Transverse colon (tissue), 3 donors: Measurements from ENCODE around the gene RPLP2.

Experiments
- EP300 ChIP-seq: sonication (generic); formaldehyde crosslinking; IDR thresholded peaks from one replicate; pipeline ENCODE4 v1.6.1; 2017; ENCODE audit warnings: antibody characterized with exemption, low read depth
- POLR2A ChIP-seq: fragments of 450-650 bp; IDR thresholded peaks from one replicate; pipeline ENCODE4 v1.6.1; 2016; ENCODE audit warnings: antibody characterized with exemption, mild to moderate bottlenecking, moderate library complexity
- POLR2AphosphoS5 ChIP-seq, 3 donors: sonication (generic); formaldehyde crosslinking; IDR thresholded peaks; one replicate each; pipeline ENCODE4 v1.6.1; 2016; ENCODE audit warnings: antibody characterized with exemption in 3 of 3

- TF ChIP-seq POLR2AphosphoS5 (IDR thresholded peaks at IDR 0.05): no peak
- TF ChIP-seq EP300: no peak
- TF ChIP-seq POLR2A: no peak
These were observed 49.1 kb downstream of the RPLP2 start for GRCh38 chr11:858762-859339.
